ENCODE data around the gene HCCS. TPM values are rescaled to one million over a fixed set of nuclear protein-coding genes. Genes with fewer than 3 reads are reported as not detected.

Gene HCCS
- total RNA-seq, 1 experiment from 2014 or later = 32.7 TPM

DNA sequence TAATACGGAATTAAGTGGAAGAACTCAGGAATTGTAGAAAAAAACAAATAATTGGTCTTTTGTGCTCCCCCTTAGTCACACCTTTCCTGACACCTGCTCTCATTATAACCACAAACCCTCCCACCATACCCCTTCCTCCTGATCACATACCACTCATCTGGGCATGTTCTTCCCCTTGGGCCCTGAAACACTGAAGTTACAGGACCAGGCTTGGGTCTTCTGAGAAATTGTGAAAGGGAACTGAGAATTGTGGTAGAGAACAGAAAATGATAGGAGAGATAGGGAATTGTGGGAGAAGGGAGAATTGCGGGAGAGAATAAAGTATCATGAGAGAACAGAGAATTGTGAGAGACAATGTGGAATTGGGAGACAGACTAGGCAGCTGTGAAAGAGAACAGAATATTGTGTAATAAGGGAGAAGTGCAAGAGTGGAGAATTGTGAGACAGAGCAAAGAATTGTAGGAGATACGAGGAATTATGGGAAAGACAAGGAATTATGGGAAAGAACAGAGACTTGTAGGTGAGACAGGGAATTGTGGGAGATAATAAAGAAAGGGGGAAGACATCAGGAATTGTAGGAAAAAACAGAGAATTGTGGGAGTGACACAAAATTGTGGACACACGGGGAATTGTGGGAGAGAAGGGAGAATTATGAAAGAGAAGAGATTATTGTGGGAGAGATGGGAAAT lies 2.7 kb upstream of the HCCS start:
- in situ Hi-C loops (cut with HindIII; ENCODE audit: low pct_unique_long_range_greater_than_20kb, low sequenced_read_pairs) = no loop called here
- CTCF ChIA-PET = no interaction called here
- H3K4me3 ChIP-seq (ENCODE audit: low read depth in 2 of 2, low read length in 2 of 2) = no peak overlapping the region
- intact Hi-C loops (cut with micrococcal nuclease; ENCODE audit: unreplicated experiment) = no loop called here
- ATAC-seq (no peak), DNase-seq (ENCODE audit: low read depth, low spot score) (no peak)
- BruUV-seq (replicated peaks) = no TSS peak
- no peaks in the 10 kb centered on the region for H3K27me3 ChIP-seq (ENCODE audit: control insufficient read depth, insufficient read depth, low read length)
- no peaks in the 10 kb centered on the region for H3K4me1 ChIP-seq (ENCODE audit: control insufficient read depth, insufficient read depth, low read length)
- TF ChIP-seq, protein P1, sequence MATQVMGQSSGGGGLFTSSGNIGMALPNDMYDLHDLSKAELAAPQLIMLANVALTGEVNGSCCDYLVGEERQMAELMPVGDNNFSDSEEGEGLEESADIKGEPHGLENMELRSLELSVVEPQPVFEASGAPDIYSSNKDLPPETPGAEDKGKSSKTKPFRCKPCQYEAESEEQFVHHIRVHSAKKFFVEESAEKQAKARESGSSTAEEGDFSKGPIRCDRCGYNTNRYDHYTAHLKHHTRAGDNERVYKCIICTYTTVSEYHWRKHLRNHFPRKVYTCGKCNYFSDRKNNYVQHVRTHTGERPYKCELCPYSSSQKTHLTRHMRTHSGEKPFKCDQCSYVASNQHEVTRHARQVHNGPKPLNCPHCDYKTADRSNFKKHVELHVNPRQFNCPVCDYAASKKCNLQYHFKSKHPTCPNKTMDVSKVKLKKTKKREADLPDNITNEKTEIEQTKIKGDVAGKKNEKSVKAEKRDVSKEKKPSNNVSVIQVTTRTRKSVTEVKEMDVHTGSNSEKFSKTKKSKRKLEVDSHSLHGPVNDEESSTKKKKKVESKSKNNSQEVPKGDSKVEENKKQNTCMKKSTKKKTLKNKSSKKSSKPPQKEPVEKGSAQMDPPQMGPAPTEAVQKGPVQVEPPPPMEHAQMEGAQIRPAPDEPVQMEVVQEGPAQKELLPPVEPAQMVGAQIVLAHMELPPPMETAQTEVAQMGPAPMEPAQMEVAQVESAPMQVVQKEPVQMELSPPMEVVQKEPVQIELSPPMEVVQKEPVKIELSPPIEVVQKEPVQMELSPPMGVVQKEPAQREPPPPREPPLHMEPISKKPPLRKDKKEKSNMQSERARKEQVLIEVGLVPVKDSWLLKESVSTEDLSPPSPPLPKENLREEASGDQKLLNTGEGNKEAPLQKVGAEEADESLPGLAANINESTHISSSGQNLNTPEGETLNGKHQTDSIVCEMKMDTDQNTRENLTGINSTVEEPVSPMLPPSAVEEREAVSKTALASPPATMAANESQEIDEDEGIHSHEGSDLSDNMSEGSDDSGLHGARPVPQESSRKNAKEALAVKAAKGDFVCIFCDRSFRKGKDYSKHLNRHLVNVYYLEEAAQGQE (IDR thresholded peaks at IDR 0.05; ENCODE audit: insufficient read depth in 1 of 2, low read depth in 2 of 2, low read length in 1 of 2) = no peak
- TF ChIP-seq TCF7L2 (IDR thresholded peaks at IDR 0.05; ENCODE audit: low read depth, low read length) = no peak
- TF ChIP-seq POLR2AphosphoS5 (IDR thresholded peaks at IDR 0.05; ENCODE audit: low read depth, low read length) = no peak
- TF ChIP-seq SIN3A (IDR thresholded peaks at IDR 0.05; ENCODE audit: borderline replicate concordance, insufficient read depth, low read depth, low read length) = no peak
- TF ChIP-seq, protein P2, sequence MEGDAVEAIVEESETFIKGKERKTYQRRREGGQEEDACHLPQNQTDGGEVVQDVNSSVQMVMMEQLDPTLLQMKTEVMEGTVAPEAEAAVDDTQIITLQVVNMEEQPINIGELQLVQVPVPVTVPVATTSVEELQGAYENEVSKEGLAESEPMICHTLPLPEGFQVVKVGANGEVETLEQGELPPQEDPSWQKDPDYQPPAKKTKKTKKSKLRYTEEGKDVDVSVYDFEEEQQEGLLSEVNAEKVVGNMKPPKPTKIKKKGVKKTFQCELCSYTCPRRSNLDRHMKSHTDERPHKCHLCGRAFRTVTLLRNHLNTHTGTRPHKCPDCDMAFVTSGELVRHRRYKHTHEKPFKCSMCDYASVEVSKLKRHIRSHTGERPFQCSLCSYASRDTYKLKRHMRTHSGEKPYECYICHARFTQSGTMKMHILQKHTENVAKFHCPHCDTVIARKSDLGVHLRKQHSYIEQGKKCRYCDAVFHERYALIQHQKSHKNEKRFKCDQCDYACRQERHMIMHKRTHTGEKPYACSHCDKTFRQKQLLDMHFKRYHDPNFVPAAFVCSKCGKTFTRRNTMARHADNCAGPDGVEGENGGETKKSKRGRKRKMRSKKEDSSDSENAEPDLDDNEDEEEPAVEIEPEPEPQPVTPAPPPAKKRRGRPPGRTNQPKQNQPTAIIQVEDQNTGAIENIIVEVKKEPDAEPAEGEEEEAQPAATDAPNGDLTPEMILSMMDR (IDR thresholded peaks at IDR 0.05) = no peak
- no peak overlapping the region for H3K27ac ChIP-seq (ENCODE audit: low read length)
- no peaks in the 10 kb centered on the region for H3K9me3 ChIP-seq (ENCODE audit: control insufficient read depth, insufficient read depth, low read depth, low read length)
- POLR2A ChIA-PET = no interaction called here
- H3K36me3 ChIP-seq (ENCODE audit: control insufficient read depth, insufficient read depth, low read length) = no peaks in the 10 kb centered on the region

DNA sequence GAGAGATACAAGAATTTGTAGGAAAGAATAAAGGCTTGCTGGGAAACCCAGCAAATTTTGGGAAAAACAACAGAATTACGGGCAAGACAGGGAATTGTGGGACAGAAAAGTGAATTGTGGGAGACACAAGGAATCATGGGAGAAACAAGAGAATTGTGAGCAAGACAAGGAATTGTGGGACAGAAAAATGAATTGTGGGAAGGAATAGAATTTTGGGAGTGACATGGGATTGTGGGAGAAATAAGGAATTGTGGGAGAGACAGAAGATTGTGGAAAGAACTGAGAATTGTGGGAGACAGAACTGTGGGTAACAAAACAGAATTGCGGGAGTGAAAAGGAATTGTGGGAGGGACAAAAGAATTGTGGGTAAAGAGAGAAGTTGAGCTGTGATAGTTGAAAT lies 1.2 kb upstream of the HCCS start:
- no TSS peak for BruUV-seq (replicated peaks)
- Histone ChIP-seq H3K27ac (ENCODE audit: low read length) (peak overlapping the region; percentile 72), H3K4me1 (ENCODE audit: control insufficient read depth, insufficient read depth, low read length) (no peaks in the 10 kb centered on the region), H3K27me3 (ENCODE audit: control insufficient read depth, insufficient read depth, low read length) (no peaks in the 10 kb centered on the region), H3K36me3 (ENCODE audit: control insufficient read depth, insufficient read depth, low read length) (no peaks in the 10 kb centered on the region), H3K4me3 (ENCODE audit: low read depth in 2 of 2, low read length in 2 of 2) (peak overlapping the region in 1 of 2 experiments; percentile 57; a peak in 1 of 4 replicates), H3K9me3 (ENCODE audit: control insufficient read depth, insufficient read depth, low read depth, low read length) (no peaks in the 10 kb centered on the region)
- DNase-seq (ENCODE audit: low read depth, low spot score) (no peak), ATAC-seq (no peak)
- intact Hi-C loops (cut with micrococcal nuclease; ENCODE audit: unreplicated experiment) (loop anchor here (10.0 kb wide), 1 partner anchor 475 kb away; no protein-coding TSS in a partner anchor), in situ Hi-C loops (cut with HindIII; ENCODE audit: low pct_unique_long_range_greater_than_20kb, low sequenced_read_pairs) (no loop called here)
- ChIA-PET CTCF (no interaction called here), POLR2A (no interaction called here)
- TF ChIP-seq, protein P2 (IDR thresholded peaks at IDR 0.05) = no peak
- TF ChIP-seq, protein P1 (IDR thresholded peaks at IDR 0.05; ENCODE audit: insufficient read depth in 1 of 2, low read depth in 2 of 2, low read length in 1 of 2) = no peak
- no peak for TF ChIP-seq SIN3A (IDR thresholded peaks at IDR 0.05; ENCODE audit: borderline replicate concordance, insufficient read depth, low read depth, low read length)
- no peak for TF ChIP-seq POLR2AphosphoS5 (IDR thresholded peaks at IDR 0.05; ENCODE audit: low read depth, low read length)
- TF ChIP-seq TCF7L2 (IDR thresholded peaks at IDR 0.05; ENCODE audit: low read depth, low read length) = no peak

Data from Panc1 (cell line).